A549 (cell line): Measurements from ENCODE around the gene MEGF6. TPM values are rescaled to one million over a fixed set of nuclear protein-coding genes. Genes with fewer than 3 reads are reported as not detected.

Experiments used
- ATAC-seq, 2 experiments: fragments of 200-7000 bp in 1 of 2; fragments of >200 bp in 1 of 2; cut with Nextera tagmentation in 1 of 2; cut with Tn5 transposase in 1 of 2; 3 replicates each; pipeline versions ENCODE4 v1.8.0 to v1.9.1; 2018 to 2020; ENCODE audit warnings: mild to moderate bottlenecking in 1 of 2, moderate library complexity in 1 of 2
- CTCF ChIA-PET: fragments of 300-600 bp; sonication (Branson Sonifier 250); formaldehyde crosslinking; extraction: SDS; loops from one replicate; lab custom pipeline; 2021; ENCODE audit warnings: antibody characterized with exemption, inconsistent platforms; lab: Yijun Ruan, JAX
- POLR2A ChIA-PET: fragments of 350-600 bp; formaldehyde crosslinking; extraction: SDS; loops from one replicate; lab custom pipeline; 2021; ENCODE audit warnings: antibody characterized with exemption, inconsistent platforms; lab: Yijun Ruan, JAX
- DNase-seq, 2 experiments: peaks; one replicate each; pipeline versions ENCODE4 v3.0.0 to v3.0.0-alpha.2; 2011 to 2016; ENCODE audit warnings: low read depth in 1 of 2, low spot score in 1 of 2
- FAIRE-seq: peaks from 2 replicates; lab custom pipeline; 2011; peaks lifted over from hg19 to GRCh38; lab: Jason Lieb, UNC
- H3K27ac ChIP-seq, 2 experiments: fragments of >200 bp; sonication (Bioruptor Twin); formaldehyde crosslinking; 3 replicates each; pipeline ENCODE4 v1.5.1; 2016 to 2017
- H3K4me1 ChIP-seq: fragments of >200 bp; sonication (Bioruptor Twin); formaldehyde crosslinking; 3 replicates; pipeline ENCODE4 v1.6.1; 2016
- H3K4me2 ChIP-seq: fragments of >200 bp; sonication (Bioruptor Twin); formaldehyde crosslinking; 3 replicates; pipeline ENCODE4 v1.6.1; 2016
- H3K4me3 ChIP-seq: fragments of >200 bp; sonication (Bioruptor Twin); formaldehyde crosslinking; 3 replicates; pipeline ENCODE4 v1.5.1; 2016
- H3K9me3 ChIP-seq: fragments of >200 bp; sonication (Bioruptor Twin); formaldehyde crosslinking; 3 replicates; pipeline ENCODE4 v1.6.1; 2016
- BCL3 ChIP-seq: fragments of >200 bp; sonication (Bioruptor Twin); formaldehyde crosslinking; IDR thresholded peaks from 3 replicates; pipeline ENCODE4 v1.6.1; 2016
- BHLHE40 ChIP-seq: IDR thresholded peaks from 2 replicates; pipeline ENCODE4 v1.6.1; 2012; ENCODE audit warnings: low read depth, low read length, inconsistent platforms
- CHD2 ChIP-seq: fragments of 150-350 bp; IDR thresholded peaks from 2 replicates; pipeline ENCODE4 v1.6.1; 2014; ENCODE audit warnings: low read length; ENCODE audit not compliant: partially characterized antibody
- EHF ChIP-seq: fragments of 250-450 bp; sonication (Bioruptor Pico); IDR thresholded peaks from 2 replicates; pipeline ENCODE4 v1.5.0; 2020; ENCODE audit warnings: mild to moderate bottlenecking
- EHMT2 ChIP-seq: fragments of 200-600 bp; sonication (generic); IDR thresholded peaks from 2 replicates; pipeline ENCODE4 v1.6.1; 2016; ENCODE audit warnings: antibody characterized with exemption, low read depth, mild to moderate bottlenecking, moderate library complexity
- FOSB ChIP-seq: fragments of 250-450 bp; sonication (Bioruptor Pico); IDR thresholded peaks from 2 replicates; pipeline ENCODE4 v1.5.0; 2020; ENCODE audit warnings: mild to moderate bottlenecking, moderate library complexity
- FOSL2 ChIP-seq, 2 experiments: fragments of 450-650 bp in 1 of 2; fragments of >200 bp in 1 of 2; sonication (Bioruptor Twin) in 1 of 2; formaldehyde crosslinking; IDR thresholded peaks; 2 replicates each; pipeline versions ENCODE4 v1.5.0 to v1.6.1; 2016 to 2020; ENCODE audit warnings: mild to moderate bottlenecking in 1 of 2, moderate library complexity in 1 of 2
- GATA3 ChIP-seq: IDR thresholded peaks from 2 replicates; pipeline ENCODE4 v1.6.1; 2012; ENCODE audit warnings: borderline replicate concordance
- HDAC2 ChIP-seq: fragments of 200-600 bp; sonication (generic); IDR thresholded peaks from 2 replicates; pipeline ENCODE4 v1.6.1; 2016
- HEYL ChIP-seq: fragments of 250-450 bp; sonication (Bioruptor Pico); IDR thresholded peaks from 2 replicates; pipeline ENCODE4 v1.8.0; 2021; ENCODE audit warnings: mild to moderate bottlenecking, moderate library complexity
- HOXB13 ChIP-seq: fragments of 250-450 bp; sonication (Bioruptor Pico); IDR thresholded peaks from 2 replicates; pipeline ENCODE4 v1.5.0; 2020; ENCODE audit warnings: low read depth, mild to moderate bottlenecking, moderate library complexity
- JUN ChIP-seq, 2 experiments: fragments of >200 bp; sonication (Bioruptor Twin); formaldehyde crosslinking; IDR thresholded peaks; 2 replicates in 1 of 2; 3 replicates in 1 of 2; pipeline ENCODE4 v1.6.1; 2016 to 2017
- JUNB ChIP-seq: fragments of >200 bp; sonication (Bioruptor Twin); formaldehyde crosslinking; IDR thresholded peaks from 2 replicates; pipeline ENCODE4 v1.6.1; 2016
- KDM1A ChIP-seq: fragments of 200-600 bp; sonication (generic); IDR thresholded peaks from 2 replicates; pipeline ENCODE4 v1.6.1; 2016; ENCODE audit warnings: low read depth, mild to moderate bottlenecking
- MAZ ChIP-seq: fragments of 150-350 bp; IDR thresholded peaks from 2 replicates; pipeline ENCODE4 v1.6.1; 2014; ENCODE audit warnings: antibody characterized with exemption, low read depth, low read length, borderline replicate concordance
- NFE2L2 ChIP-seq: fragments of 150-350 bp; conservative IDR thresholded peaks from 2 replicates; pipeline ENCODE4 v1.6.1; 2014; ENCODE audit warnings: low read length
- PHF8 ChIP-seq: fragments of 200-600 bp; sonication (generic); IDR thresholded peaks from 2 replicates; pipeline ENCODE4 v1.6.1; 2016; ENCODE audit warnings: low read depth, mild to moderate bottlenecking, antibody characterized with exemption, moderate library complexity, borderline replicate concordance
- RARB ChIP-seq: fragments of 250-450 bp; sonication (Bioruptor Pico); IDR thresholded peaks from 2 replicates; pipeline ENCODE4 v1.8.0; 2021; ENCODE audit warnings: mild to moderate bottlenecking, moderate library complexity
- RCOR1 ChIP-seq: fragments of 150-350 bp; IDR thresholded peaks from 2 replicates; pipeline ENCODE4 v1.6.1; 2014; ENCODE audit warnings: antibody characterized with exemption, low read length, low read depth
- SMC3 ChIP-seq: fragments of >200 bp; sonication (Bioruptor Twin); formaldehyde crosslinking; IDR thresholded peaks from 3 replicates; pipeline ENCODE4 v1.6.1; 2018; ENCODE audit warnings: inconsistent platforms
- SREBF2 ChIP-seq: fragments of 450-650 bp; IDR thresholded peaks from 2 replicates; pipeline ENCODE4 v1.6.1; 2014; ENCODE audit warnings: mild to moderate bottlenecking, moderate library complexity
- TP53 ChIP-seq: fragments of 250-450 bp; sonication (Bioruptor Pico); IDR thresholded peaks from 2 replicates; pipeline ENCODE4 v1.5.0; 2021; ENCODE audit warnings: mild to moderate bottlenecking, moderate library complexity
- USF2 ChIP-seq: fragments of 450-650 bp; IDR thresholded peaks from 2 replicates; pipeline ENCODE4 v1.6.1; 2014; ENCODE audit warnings: antibody characterized with exemption
- ZFP36 ChIP-seq: fragments of 450-650 bp; IDR thresholded peaks from 2 replicates; pipeline ENCODE4 v1.6.1; 2014; ENCODE audit warnings: borderline replicate concordance; ENCODE audit not compliant: partially characterized antibody
- ZSCAN20 ChIP-seq: fragments of 250-450 bp; sonication (Bioruptor Pico); IDR thresholded peaks from 2 replicates; pipeline ENCODE4 v1.8.0; 2022; ENCODE audit warnings: mild to moderate bottlenecking, moderate library complexity
- WGBS: methylation state at CpG from one replicate; pipeline ENCODE4 v1.1.6; 2017; ENCODE audit errors: missing lambda C conversion rate; 5-methylcytosine and 5-hydroxymethylcytosine counted together
- polyA plus RNA-seq, 4 experiments: library from polyadenylated mRNA; depleted of rRNA in 3 of 4; stranded (reverse); fragments of >200 nt; fragmentation: RNase III in 1 of 4; extraction: RNeasy Plus Mini Kit Qiagen cat#74134 plus additional on column Dnase treatment in 1 of 4; gene quantifications; 2 replicates in 3 of 4; 3 replicates in 1 of 4; pipeline ENCODE4 v1.2.3, GENCODE V29; 2011 to 2017
- TF ChIP-seq, protein P1 (sequence below): IDR thresholded peaks from 2 replicates; pipeline ENCODE4 v1.6.1; 2012

Gene MEGF6
- polyA plus RNA-seq, 2 of the 4 experiments (the other 2 are of a cell fraction) = 0.66 to 13.7 TPM

- no peaks in the 10 kb centered on the region for H3K4me1 ChIP-seq
- no peaks in the 10 kb centered on the region for H3K9me3 ChIP-seq
- no peak for DNase-seq
- 72% methylated on average over 7 of the region's 10 CpGs for WGBS
- no peak overlapping the region for H3K27ac ChIP-seq
- H3K4me2 ChIP-seq = no peak overlapping the region
- CTCF ChIA-PET = interaction anchor here (0.7 to 1.6 kb wide), 4 partner anchors 10 to 148 kb away, joined by 3 to 5 read pairs (median 3); no protein-coding TSS in a partner anchor
- POLR2A ChIA-PET = no interaction called here
- H3K4me3 ChIP-seq = no peak overlapping the region
- no peak for TF ChIP-seq TP53 (CRISPR knock-in tag)
- TF ChIP-seq ZFP36 = no peak
- TF ChIP-seq FOSB (CRISPR knock-in tag) = no peak
- no peak for TF ChIP-seq RCOR1
- TF ChIP-seq EHF (CRISPR knock-in tag) = no peak
- TF ChIP-seq PHF8 = no peak
- no peak for TF ChIP-seq KDM1A
- no peak for TF ChIP-seq NFE2L2
- no peak for TF ChIP-seq EHMT2
- TF ChIP-seq USF2 = no peak
- TF ChIP-seq SREBF2 = no peak
- FAIRE-seq = no peak
- no peak for ATAC-seq
These were observed 11.0 kb downstream of the MEGF6 start for GRCh38 chr1:3600354-3600753.

GRCh38 chr1:3599816-3600215 lies 11.5 kb downstream of the MEGF6 start:
- Histone ChIP-seq H3K4me3 (no peak overlapping the region), H3K9me3 (no peaks in the 10 kb centered on the region), H3K27ac (no peak overlapping the region), H3K4me1 (no peaks in the 10 kb centered on the region), H3K4me2 (no peak overlapping the region)
- CTCF ChIA-PET = interaction anchor here (0.8 to 1.6 kb wide), 3 partner anchors 10 to 147 kb away, joined by 3 to 5 read pairs (median 3); no protein-coding TSS in a partner anchor
- POLR2A ChIA-PET = no interaction called here
- no peak for TF ChIP-seq ZFP36
- no peak for TF ChIP-seq BHLHE40
- no peak for TF ChIP-seq HDAC2
- TF ChIP-seq JUNB = no peak
- TF ChIP-seq BCL3 = no peak
- TF ChIP-seq FOSB (CRISPR knock-in tag) = no peak
- TF ChIP-seq KDM1A = no peak
- TF ChIP-seq HEYL = no peak
- TF ChIP-seq CHD2 = no peak
- no peak for TF ChIP-seq MAZ
- no peak for TF ChIP-seq ZSCAN20
- DNase-seq (no peak), ATAC-seq (no peak), FAIRE-seq (no peak)
- WGBS = 64% methylated on average over 11 of the region's 15 CpGs

- no peak for FAIRE-seq
- 100% methylated on average over 1 of the region's 16 CpGs for WGBS
- POLR2A ChIA-PET = no interaction called here
- DNase-seq = no peak
- no peak overlapping the region for H3K4me3 ChIP-seq
- H3K27ac ChIP-seq = no peak overlapping the region
- CTCF ChIA-PET = interaction anchor here (1.4 kb wide), 1 partner anchor 34 kb away, joined by 3 read pairs; no protein-coding TSS in a partner anchor
- TF ChIP-seq HOXB13 (CRISPR knock-in tag) = no peak
- TF ChIP-seq FOSB (CRISPR knock-in tag) = no peak
- TF ChIP-seq, protein P1, sequence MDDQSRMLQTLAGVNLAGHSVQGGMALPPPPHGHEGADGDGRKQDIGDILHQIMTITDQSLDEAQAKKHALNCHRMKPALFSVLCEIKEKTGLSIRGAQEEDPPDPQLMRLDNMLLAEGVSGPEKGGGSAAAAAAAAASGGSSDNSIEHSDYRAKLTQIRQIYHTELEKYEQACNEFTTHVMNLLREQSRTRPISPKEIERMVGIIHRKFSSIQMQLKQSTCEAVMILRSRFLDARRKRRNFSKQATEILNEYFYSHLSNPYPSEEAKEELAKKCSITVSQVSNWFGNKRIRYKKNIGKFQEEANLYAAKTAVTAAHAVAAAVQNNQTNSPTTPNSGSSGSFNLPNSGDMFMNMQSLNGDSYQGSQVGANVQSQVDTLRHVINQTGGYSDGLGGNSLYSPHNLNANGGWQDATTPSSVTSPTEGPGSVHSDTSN = no peak
- TF ChIP-seq RARB (CRISPR knock-in tag) = no peak
- no peak for TF ChIP-seq FOSL2 (IDR thresholded peaks at IDR 0.05)
- TF ChIP-seq FOSL2 (CRISPR knock-in tag; IDR thresholded peaks at IDR 0.05) = no peak
- TF ChIP-seq SMC3 = no peak
- no peak for TF ChIP-seq GATA3
- TF ChIP-seq JUN (IDR thresholded peaks at IDR 0.05) = no peak
- TF ChIP-seq BCL3 = no peak
- no peak for TF ChIP-seq NFE2L2
- no peak for TF ChIP-seq HDAC2
- no peak for TF ChIP-seq PHF8
- no peak for TF ChIP-seq SREBF2
- H3K4me1 ChIP-seq = no peaks in the 10 kb centered on the region
- ATAC-seq = no peak
- H3K4me2 ChIP-seq = no peak overlapping the region
- no peaks in the 10 kb centered on the region for H3K9me3 ChIP-seq
These were observed 12.0 kb downstream of the MEGF6 start for GRCh38 chr1:3599286-3599811.
